Activated B cell treated with CpG ODN at 0.5 μM for 24 hours (primary cell): Measurements from ENCODE around the gene SLC25A31. TPM values are rescaled to one million over a fixed set of nuclear protein-coding genes. Genes with fewer than 3 reads are reported as not detected.

ENCODE experiments used
- ATAC-seq: fragments of 200-7000 bp; cut with Tn5 transposase; one replicate; pipeline ENCODE4 v1.10.0; 2021; ENCODE audit warnings: low read depth, mild to moderate bottlenecking, moderate library complexity
- CTCF ChIA-PET: fragments of 350-600 bp; sonication (Branson Sonifier 250); formaldehyde crosslinking; loops from one replicate; lab custom pipeline; 2021; ENCODE audit warnings: antibody characterized with exemption; lab: Charles Lee
- POLR2A ChIA-PET: fragments of 350-600 bp; sonication (Branson Sonifier 250); formaldehyde crosslinking; loops from one replicate; lab custom pipeline; 2021; ENCODE audit warnings: antibody characterized with exemption; lab: Charles Lee
- DNase-seq: peaks from one replicate; pipeline ENCODE4 v3.0.0; 2022
- H3K27ac Mint-ChIP-seq: one replicate; pipeline ENCODE4 v1.8.0; 2020; ENCODE audit warnings: mixed read lengths
- H3K27me3 Mint-ChIP-seq: one replicate; pipeline ENCODE4 v1.8.0; 2021; ENCODE audit warnings: mixed read lengths
- H3K36me3 Mint-ChIP-seq: one replicate; pipeline ENCODE4 v1.8.0; 2021; ENCODE audit warnings: low read depth, mixed read lengths
- H3K4me1 Mint-ChIP-seq: one replicate; pipeline ENCODE4 v1.8.0; 2021; ENCODE audit warnings: mixed read lengths
- H3K4me3 Mint-ChIP-seq: one replicate; pipeline ENCODE4 v1.8.0; 2020; ENCODE audit warnings: mild to moderate bottlenecking, mixed read lengths
- H3K9me3 Mint-ChIP-seq: one replicate; pipeline ENCODE4 v1.8.0; 2020; ENCODE audit warnings: mixed read lengths
- CTCF ChIP-seq: fragments of 200-600 bp; IDR thresholded peaks from one replicate; pipeline ENCODE4 v1.8.0; 2022; ENCODE audit warnings: antibody characterized with exemption, mild to moderate bottlenecking
- intact Hi-C: fragments of 100-400 bp; cut with micrococcal nuclease; formaldehyde crosslinking; loops from one replicate; pipeline ENCODE4 v1.15.1; 2024
- total RNA-seq: library from RNA; stranded (reverse); gene quantifications from 2 replicates; pipeline ENCODE4 v1.2.3, GENCODE V29; 2022

Gene SLC25A31
- total RNA-seq, 1 donor from 2014 or later, result not detected

GRCh38 chr4:127756906-127757305 is 26.7 kb downstream of the SLC25A31 start:
- ChIA-PET POLR2A (no interaction called here), CTCF (no interaction called here)
- DNase-seq (no peak), ATAC-seq (no peak)
- TF ChIP-seq CTCF, result no peak
- Mint-ChIP-seq H3K27me3 (no peaks in the 10 kb centered on the region), H3K36me3 (no peaks in the 10 kb centered on the region), H3K9me3 (peaks cover 9% of the 10 kb centered on the region), H3K4me3 (no peak overlapping the region), H3K4me1 (no peaks in the 10 kb centered on the region), H3K27ac (no peak overlapping the region)
- intact Hi-C loops, result no loop called here

- peaks cover 9% of the 10 kb centered on the region for H3K9me3 Mint-ChIP-seq
- H3K4me1 Mint-ChIP-seq, result no peaks in the 10 kb centered on the region
- POLR2A ChIA-PET, result no interaction called here
- no peak overlapping the region for H3K4me3 Mint-ChIP-seq
- no peak for ATAC-seq
- CTCF ChIA-PET, result no interaction called here
- no peaks in the 10 kb centered on the region for H3K27me3 Mint-ChIP-seq
- DNase-seq, result no peak
- no peaks in the 10 kb centered on the region for H3K36me3 Mint-ChIP-seq
- no peak for TF ChIP-seq CTCF
- no peak overlapping the region for H3K27ac Mint-ChIP-seq
- intact Hi-C loops, result no loop called here
These were observed 29.1 kb downstream of the SLC25A31 start for GRCh38 chr4:127759228-127759820.

- Mint-ChIP-seq H3K27ac (no peak overlapping the region), H3K4me3 (no peak overlapping the region), H3K36me3 (no peaks in the 10 kb centered on the region), H3K4me1 (no peaks in the 10 kb centered on the region), H3K9me3 (peaks cover 9% of the 10 kb centered on the region), H3K27me3 (no peaks in the 10 kb centered on the region)
- intact Hi-C loops, result no loop called here
- CTCF ChIA-PET, result no interaction called here
- DNase-seq (no peak), ATAC-seq (no peak)
- no peak for TF ChIP-seq CTCF
- POLR2A ChIA-PET, result no interaction called here
These were observed 29.7 kb downstream of the SLC25A31 start for GRCh38 chr4:127759893-127760292.

- ATAC-seq (no peak), DNase-seq (no peak)
- no peak for TF ChIP-seq CTCF
- Mint-ChIP-seq H3K36me3 (no peaks in the 10 kb centered on the region), H3K27ac (no peak overlapping the region), H3K4me1 (no peaks in the 10 kb centered on the region), H3K9me3 (no peaks in the 10 kb centered on the region), H3K27me3 (peaks cover 16% of the 10 kb centered on the region), H3K4me3 (no peak overlapping the region)
- ChIA-PET CTCF (no interaction called here), POLR2A (no interaction called here)
- intact Hi-C loops, result no loop called here
These were observed 41.5 kb downstream of the SLC25A31 start for GRCh38 chr4:127771535-127772275.

- POLR2A ChIA-PET, result no interaction called here
These were observed 42.8 kb downstream of the SLC25A31 start for GRCh38 chr4:127772769-127773671.

More at GRCh38 chr4:127772769-127773671, 42.8 kb downstream of the SLC25A31 start:
- H3K36me3 Mint-ChIP-seq, result no peaks in the 10 kb centered on the region
- TF ChIP-seq CTCF, result no peak
- intact Hi-C loops, result no loop called here
- no peaks in the 10 kb centered on the region for H3K4me1 Mint-ChIP-seq
- H3K27me3 Mint-ChIP-seq, result peaks cover 29% of the 10 kb centered on the region
- ATAC-seq, result no peak
- DNase-seq, result no peak
- no peak overlapping the region for H3K4me3 Mint-ChIP-seq
- no peak overlapping the region for H3K27ac Mint-ChIP-seq
- no peaks in the 10 kb centered on the region for H3K9me3 Mint-ChIP-seq
- CTCF ChIA-PET, result no interaction called here
